Measurements from ENCODE around the gene CYTH2. TPM values are rescaled to one million over a fixed set of nuclear protein-coding genes. Genes with fewer than 3 reads are reported as not detected.

The CYTH2 gene
- total and polyA plus RNA-seq, 2 of the 8 experiments (the other 6 are each of a cell fraction or from before 2014, with no cell fraction given), result 43.7 to 71.4 TPM

GRCh38 chr19:48495396-48495795 lies 26.2 kb downstream of the CYTH2 start (continued):
- TF ChIP-seq, protein P1, sequence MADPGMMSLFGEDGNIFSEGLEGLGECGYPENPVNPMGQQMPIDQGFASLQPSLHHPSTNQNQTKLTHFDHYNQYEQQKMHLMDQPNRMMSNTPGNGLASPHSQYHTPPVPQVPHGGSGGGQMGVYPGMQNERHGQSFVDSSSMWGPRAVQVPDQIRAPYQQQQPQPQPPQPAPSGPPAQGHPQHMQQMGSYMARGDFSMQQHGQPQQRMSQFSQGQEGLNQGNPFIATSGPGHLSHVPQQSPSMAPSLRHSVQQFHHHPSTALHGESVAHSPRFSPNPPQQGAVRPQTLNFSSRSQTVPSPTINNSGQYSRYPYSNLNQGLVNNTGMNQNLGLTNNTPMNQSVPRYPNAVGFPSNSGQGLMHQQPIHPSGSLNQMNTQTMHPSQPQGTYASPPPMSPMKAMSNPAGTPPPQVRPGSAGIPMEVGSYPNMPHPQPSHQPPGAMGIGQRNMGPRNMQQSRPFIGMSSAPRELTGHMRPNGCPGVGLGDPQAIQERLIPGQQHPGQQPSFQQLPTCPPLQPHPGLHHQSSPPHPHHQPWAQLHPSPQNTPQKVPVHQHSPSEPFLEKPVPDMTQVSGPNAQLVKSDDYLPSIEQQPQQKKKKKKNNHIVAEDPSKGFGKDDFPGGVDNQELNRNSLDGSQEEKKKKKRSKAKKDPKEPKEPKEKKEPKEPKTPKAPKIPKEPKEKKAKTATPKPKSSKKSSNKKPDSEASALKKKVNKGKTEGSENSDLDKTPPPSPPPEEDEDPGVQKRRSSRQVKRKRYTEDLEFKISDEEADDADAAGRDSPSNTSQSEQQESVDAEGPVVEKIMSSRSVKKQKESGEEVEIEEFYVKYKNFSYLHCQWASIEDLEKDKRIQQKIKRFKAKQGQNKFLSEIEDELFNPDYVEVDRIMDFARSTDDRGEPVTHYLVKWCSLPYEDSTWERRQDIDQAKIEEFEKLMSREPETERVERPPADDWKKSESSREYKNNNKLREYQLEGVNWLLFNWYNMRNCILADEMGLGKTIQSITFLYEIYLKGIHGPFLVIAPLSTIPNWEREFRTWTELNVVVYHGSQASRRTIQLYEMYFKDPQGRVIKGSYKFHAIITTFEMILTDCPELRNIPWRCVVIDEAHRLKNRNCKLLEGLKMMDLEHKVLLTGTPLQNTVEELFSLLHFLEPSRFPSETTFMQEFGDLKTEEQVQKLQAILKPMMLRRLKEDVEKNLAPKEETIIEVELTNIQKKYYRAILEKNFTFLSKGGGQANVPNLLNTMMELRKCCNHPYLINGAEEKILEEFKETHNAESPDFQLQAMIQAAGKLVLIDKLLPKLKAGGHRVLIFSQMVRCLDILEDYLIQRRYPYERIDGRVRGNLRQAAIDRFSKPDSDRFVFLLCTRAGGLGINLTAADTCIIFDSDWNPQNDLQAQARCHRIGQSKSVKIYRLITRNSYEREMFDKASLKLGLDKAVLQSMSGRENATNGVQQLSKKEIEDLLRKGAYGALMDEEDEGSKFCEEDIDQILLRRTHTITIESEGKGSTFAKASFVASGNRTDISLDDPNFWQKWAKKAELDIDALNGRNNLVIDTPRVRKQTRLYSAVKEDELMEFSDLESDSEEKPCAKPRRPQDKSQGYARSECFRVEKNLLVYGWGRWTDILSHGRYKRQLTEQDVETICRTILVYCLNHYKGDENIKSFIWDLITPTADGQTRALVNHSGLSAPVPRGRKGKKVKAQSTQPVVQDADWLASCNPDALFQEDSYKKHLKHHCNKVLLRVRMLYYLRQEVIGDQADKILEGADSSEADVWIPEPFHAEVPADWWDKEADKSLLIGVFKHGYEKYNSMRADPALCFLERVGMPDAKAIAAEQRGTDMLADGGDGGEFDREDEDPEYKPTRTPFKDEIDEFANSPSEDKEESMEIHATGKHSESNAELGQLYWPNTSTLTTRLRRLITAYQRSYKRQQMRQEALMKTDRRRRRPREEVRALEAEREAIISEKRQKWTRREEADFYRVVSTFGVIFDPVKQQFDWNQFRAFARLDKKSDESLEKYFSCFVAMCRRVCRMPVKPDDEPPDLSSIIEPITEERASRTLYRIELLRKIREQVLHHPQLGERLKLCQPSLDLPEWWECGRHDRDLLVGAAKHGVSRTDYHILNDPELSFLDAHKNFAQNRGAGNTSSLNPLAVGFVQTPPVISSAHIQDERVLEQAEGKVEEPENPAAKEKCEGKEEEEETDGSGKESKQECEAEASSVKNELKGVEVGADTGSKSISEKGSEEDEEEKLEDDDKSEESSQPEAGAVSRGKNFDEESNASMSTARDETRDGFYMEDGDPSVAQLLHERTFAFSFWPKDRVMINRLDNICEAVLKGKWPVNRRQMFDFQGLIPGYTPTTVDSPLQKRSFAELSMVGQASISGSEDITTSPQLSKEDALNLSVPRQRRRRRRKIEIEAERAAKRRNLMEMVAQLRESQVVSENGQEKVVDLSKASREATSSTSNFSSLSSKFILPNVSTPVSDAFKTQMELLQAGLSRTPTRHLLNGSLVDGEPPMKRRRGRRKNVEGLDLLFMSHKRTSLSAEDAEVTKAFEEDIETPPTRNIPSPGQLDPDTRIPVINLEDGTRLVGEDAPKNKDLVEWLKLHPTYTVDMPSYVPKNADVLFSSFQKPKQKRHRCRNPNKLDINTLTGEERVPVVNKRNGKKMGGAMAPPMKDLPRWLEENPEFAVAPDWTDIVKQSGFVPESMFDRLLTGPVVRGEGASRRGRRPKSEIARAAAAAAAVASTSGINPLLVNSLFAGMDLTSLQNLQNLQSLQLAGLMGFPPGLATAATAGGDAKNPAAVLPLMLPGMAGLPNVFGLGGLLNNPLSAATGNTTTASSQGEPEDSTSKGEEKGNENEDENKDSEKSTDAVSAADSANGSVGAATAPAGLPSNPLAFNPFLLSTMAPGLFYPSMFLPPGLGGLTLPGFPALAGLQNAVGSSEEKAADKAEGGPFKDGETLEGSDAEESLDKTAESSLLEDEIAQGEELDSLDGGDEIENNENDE (IDR thresholded peaks at IDR 0.05; ENCODE audit: insufficient replicate concordance, low read length), result no peak
- TF ChIP-seq POU5F1 (IDR thresholded peaks at IDR 0.05; ENCODE audit: low read depth, low read length), result no peak
